ENCODE results near the gene OR4L1.

- TF ChIP-seq POLR2A (IDR thresholded peaks at IDR 0.05; ENCODE audit: low read length) (no peak), GATA1 (IDR thresholded peaks at IDR 0.05; ENCODE audit: low read depth, low read length) (no peak)
Measured at GRCh38 chr14:20035938-20036337, 23.9 kb upstream of the OR4L1 start, which contains the start of gene OR4K13.

All from erythroblast (primary cell).